NCI-H82 (cell line): Measurements from ENCODE around the gene LLGL1.

Source experiments
- DNase-seq: peaks from one replicate; lab custom pipeline; 2025; lab: John Stamatoyannopoulos, UW

LLGL1 gene

GRCh38 chr17:18225121-18225641 is at the start of gene LLGL1:
LLGL1 (plus strand) TSS chr17:18225635; CDS start chr17:18225683, 48 bp downstream.
- peak; percentile 99 for DNase-seq

GRCh38 chr17:18176176-18176575 is 49.3 kb upstream of the LLGL1 start:
- no peak for DNase-seq

- DNase-seq: no peak
Observed at GRCh38 chr17:18177133-18177532, 48.3 kb upstream of the LLGL1 start.

GRCh38 chr17:18177722-18178121 is 47.7 kb upstream of the LLGL1 start:
- no peak for DNase-seq

- no peak for DNase-seq
Observed at GRCh38 chr17:18179196-18179595, 46.2 kb upstream of the LLGL1 start.

- no peak for DNase-seq
Observed at GRCh38 chr17:18179804-18180203, 45.6 kb upstream of the LLGL1 start.

GRCh38 chr17:18181358-18181757 is 44.1 kb upstream of the LLGL1 start:
- DNase-seq: no peak

GRCh38 chr17:18182110-18182977 is 43.1 kb upstream of the LLGL1 start:
- peak; percentile 71 for DNase-seq

- DNase-seq: peak; percentile 93
Observed at GRCh38 chr17:18182978-18183333, 42.5 kb upstream of the LLGL1 start.

GRCh38 chr17:18183334-18184142 is 41.9 kb upstream of the LLGL1 start, which contains the start of gene ALKBH5:
ALKBH5 (plus strand) TSS chr17:18183828; CDS start chr17:18184244, 416 bp downstream.
- peak; percentile 100 for DNase-seq

GRCh38 chr17:18184143-18185031 is 41.0 kb upstream of the LLGL1 start:
- DNase-seq: peak; percentile 71

GRCh38 chr17:18185391-18185790 is 40.0 kb upstream of the LLGL1 start:
- peak; percentile 68 for DNase-seq

GRCh38 chr17:18185832-18186626 is 39.4 kb upstream of the LLGL1 start:
- DNase-seq: peak; percentile 35

- DNase-seq: no peak
Observed at GRCh38 chr17:18186627-18186982, 38.8 kb upstream of the LLGL1 start.

GRCh38 chr17:18187226-18187625 is 38.2 kb upstream of the LLGL1 start:
- no peak for DNase-seq

- no peak for DNase-seq
Observed at GRCh38 chr17:18187821-18188761, 37.3 kb upstream of the LLGL1 start.

GRCh38 chr17:18190628-18191235 is 34.7 kb upstream of the LLGL1 start:
- no peak for DNase-seq

- DNase-seq: no peak
Observed at GRCh38 chr17:18191236-18191667, 34.2 kb upstream of the LLGL1 start.

- DNase-seq: no peak
Observed at GRCh38 chr17:18191967-18192366, 33.5 kb upstream of the LLGL1 start.
